ENCODE results near the gene RNF207.
"Not testable (repeated sequence)": the region's sequence is repeated elsewhere in the genome, so short reads cannot be mapped to it uniquely, and the experiment has no call there.

Gene RNF207

DNA sequence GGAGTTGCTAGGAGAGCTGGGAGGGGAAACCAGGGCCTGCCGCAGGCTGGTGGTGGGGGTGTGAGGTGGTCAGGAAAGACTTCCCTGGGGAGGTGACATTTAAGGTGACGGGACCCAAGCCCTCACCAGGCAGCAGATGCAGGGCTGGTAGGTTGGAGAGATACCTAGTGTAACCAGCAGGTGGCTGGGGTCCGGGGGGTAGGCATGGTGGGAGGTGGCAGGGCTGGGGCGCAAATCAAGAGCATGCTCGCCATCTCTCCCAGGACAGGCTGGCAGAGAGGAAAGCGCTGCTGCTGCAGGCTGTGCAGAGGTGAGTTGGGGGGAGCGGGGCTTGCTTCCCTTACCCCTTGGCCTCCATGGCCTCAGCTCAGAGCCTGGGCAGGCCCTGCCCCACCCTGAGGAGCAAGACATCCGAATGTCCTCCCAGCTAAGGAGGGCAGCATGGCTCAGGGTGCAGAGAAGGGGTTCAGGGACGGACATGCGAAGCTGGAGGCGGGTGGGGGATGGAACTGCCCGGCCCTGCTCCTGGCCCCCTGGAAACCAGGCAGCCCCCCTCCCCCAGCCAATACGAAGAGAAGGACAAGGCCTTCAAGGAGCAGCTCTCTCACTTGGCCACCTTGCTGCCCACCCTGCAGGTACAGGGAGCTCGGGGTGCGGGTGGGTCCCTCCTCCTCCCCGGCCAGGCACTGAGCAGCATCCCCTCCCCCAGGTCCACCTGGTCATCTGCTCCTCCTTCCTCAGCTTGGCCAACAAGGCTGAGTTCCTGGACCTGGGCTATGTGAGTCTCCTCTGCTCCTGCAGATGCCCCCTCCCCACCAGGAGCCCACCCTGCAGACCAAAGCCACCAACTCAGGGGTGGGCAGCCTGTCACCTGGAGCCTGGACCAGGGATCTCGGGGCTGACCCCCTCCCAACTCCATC lies 4.0 kb downstream of the RNF207 start:
- TF ChIP-seq, protein P1, sequence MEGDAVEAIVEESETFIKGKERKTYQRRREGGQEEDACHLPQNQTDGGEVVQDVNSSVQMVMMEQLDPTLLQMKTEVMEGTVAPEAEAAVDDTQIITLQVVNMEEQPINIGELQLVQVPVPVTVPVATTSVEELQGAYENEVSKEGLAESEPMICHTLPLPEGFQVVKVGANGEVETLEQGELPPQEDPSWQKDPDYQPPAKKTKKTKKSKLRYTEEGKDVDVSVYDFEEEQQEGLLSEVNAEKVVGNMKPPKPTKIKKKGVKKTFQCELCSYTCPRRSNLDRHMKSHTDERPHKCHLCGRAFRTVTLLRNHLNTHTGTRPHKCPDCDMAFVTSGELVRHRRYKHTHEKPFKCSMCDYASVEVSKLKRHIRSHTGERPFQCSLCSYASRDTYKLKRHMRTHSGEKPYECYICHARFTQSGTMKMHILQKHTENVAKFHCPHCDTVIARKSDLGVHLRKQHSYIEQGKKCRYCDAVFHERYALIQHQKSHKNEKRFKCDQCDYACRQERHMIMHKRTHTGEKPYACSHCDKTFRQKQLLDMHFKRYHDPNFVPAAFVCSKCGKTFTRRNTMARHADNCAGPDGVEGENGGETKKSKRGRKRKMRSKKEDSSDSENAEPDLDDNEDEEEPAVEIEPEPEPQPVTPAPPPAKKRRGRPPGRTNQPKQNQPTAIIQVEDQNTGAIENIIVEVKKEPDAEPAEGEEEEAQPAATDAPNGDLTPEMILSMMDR (IDR thresholded peaks at IDR 0.05; ENCODE audit: borderline replicate concordance, insufficient read depth, low read depth, low read length) = peak; percentile 55; the same call in 1 of the 2 replicates
- H3K4me3 ChIP-seq (ENCODE audit: low read depth, low read length) = no peak overlapping the region

DNA sequence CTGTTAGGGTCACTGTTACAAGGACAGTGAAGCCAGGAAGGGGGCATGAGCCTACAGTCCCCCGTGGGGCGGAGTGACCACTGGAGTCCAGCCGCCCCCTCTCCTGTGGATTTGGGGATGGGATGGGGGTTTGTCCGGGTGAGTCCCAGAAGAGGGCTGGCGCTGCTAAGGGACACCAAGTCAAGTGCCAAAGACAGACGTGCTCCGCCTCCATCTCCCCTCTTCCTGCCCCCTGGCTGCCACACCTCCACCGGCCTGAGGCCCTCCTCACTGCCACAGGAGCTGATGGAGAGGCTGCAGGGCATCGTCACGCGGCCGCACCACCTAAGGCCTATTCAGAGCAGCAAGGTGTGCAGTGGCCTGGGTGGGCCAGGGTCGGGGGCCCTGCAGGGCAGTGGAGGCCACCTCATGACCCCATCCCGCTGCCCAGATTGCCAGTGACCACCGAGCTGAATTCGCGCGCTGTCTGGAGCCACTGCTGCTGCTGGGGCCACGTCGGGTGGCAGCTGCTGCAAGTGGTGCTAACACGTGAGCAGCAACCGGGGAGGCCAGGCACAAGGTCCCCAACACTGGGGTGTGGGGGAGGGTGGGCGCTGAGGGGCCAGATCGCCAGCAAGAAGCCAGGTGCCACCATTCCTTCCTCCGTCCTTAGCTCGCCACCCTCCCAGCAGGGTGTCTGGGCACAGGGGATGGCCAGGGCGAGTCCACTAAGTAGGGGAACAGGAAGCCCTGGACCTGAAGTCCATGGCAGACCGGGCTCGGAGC lies 4.9 kb downstream of the RNF207 start:
- H3K4me3 ChIP-seq (ENCODE audit: low read depth, low read length) = no peak overlapping the region
- TF ChIP-seq, protein P1 (IDR thresholded peaks at IDR 0.05; ENCODE audit: borderline replicate concordance, insufficient read depth, low read depth, low read length) = no peak

DNA sequence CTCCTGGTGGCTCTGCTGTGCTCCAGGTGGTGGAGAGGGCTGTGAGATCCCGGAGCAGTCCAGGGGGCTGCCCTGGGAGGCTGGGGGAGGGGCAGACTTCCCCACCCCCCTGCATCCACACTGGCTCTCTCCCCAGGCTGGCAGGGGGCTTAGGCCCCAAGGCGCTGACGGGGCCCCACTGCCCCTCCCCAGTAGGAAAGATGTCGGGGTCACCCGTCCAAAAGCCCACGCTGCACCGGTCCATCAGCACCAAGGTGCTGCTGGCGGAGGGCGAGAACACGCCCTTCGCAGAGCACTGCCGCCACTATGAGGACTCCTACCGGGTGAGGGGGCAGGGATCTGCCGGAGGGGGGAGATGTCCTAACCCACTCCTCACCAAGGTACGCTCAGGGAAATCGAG lies 5.8 kb downstream of the RNF207 start:
- TF ChIP-seq, protein P1 (IDR thresholded peaks at IDR 0.05; ENCODE audit: borderline replicate concordance, insufficient read depth, low read depth, low read length) = no peak
- H3K4me3 ChIP-seq (ENCODE audit: low read depth, low read length) = no peak overlapping the region

DNA sequence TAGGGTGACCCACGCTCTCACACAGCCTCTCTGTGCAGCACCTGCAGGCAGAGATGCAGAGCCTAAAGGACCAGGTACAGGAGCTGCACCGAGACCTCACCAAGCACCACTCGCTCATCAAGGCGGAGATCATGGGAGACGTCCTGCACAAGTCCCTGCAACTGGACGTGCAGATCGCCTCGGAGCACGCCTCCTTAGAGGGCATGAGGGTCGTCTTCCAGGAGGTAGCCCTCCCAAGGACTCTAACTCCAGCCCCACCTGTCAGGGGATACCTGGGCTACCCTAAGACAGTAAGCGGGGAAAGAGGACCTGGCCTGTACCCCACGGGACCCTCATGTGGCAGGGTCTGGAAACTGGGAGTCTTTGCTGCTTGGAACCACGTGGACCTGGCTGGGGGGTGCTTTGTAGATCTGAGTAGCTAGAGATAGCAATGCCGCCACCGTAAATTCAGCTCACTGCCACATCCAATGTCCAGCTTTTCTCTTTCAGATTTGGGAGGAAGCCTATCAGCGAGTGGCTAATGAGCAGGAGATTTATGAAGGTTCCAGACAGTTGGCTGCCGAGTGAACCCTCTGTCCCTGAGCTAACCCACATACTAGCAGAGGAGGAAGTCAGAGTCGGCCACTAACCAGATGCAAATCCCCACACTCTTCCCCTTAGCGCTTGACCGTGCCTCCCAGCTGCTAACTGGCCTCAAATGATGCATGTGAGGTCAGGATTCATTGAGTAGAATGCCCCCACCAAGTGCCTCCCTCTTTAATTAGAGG lies 6.5 kb downstream of the RNF207 start:
- TF ChIP-seq, protein P1 (IDR thresholded peaks at IDR 0.05; ENCODE audit: borderline replicate concordance, insufficient read depth, low read depth, low read length) = no peak

DNA sequence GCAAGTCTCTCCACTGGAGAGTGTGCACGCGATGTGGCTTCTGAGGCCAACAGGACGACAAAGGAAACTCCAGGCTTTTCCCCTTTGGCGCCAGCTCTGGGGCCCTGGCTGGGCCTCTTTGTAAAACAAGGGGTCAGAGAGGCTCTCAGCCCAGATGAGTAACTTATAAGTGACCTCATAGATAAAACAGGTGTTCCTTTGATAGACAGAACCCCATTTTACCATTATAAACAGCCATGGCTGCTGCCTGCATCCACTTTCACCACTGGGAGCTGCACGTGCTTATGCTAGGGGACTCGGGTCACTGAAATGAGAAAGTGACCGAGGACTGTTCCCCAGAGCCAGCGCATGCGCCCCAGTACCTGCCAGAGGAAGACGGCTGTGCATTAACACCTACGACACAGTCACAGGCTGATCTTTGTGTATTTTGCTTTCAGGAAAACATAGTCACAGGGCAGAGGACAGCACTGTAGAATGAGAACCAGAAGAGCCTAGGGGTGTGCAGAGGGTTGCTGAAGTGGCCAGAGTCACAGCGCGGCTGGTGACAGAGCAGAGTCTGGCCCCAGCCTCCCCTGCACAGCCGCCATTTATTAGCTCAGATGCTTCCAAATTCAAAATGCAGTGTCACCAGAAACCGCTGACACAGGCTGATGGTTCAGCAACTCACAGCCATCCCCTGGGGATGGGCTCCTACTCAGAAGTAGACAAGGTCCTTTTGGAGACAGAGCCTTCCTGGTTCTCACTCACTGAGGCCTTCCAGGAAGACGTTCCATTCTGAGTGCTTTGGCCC lies 12.7 kb downstream of the RNF207 start:
- H3K4me3 ChIP-seq (ENCODE audit: low read depth, low read length) = no peak overlapping the region
- TF ChIP-seq, protein P1 (IDR thresholded peaks at IDR 0.05; ENCODE audit: borderline replicate concordance, insufficient read depth, low read depth, low read length) = no peak

More for the DNA sequence above, 6.5 kb downstream of the RNF207 start:
- H3K4me3 ChIP-seq (ENCODE audit: low read depth, low read length) = no peak overlapping the region

DNA sequence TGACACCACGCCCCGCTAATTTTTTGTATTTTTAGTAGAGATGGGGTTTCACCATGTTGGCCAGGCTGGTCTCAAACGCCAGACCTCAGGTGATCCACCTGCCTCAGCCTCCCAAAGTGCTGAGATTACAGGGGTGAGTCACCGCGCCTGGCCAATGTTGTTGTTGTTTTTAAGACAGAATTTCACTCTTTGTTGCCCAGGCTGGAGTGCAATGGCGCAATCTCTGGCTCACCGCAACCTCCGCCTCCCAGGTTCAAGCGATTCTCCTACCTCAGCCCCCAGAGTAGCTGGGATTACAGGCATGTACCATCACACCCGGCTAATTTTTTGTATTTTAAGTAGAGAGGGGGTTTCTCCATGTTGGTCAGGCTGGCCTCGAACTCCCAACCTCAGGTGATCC lies 13.7 kb downstream of the RNF207 start:
- not testable (repeated sequence) for H3K4me3 ChIP-seq (ENCODE audit: low read depth, low read length)
